ENCODE measurements around the gene STOX2. TPM values are rescaled to one million over a fixed set of nuclear protein-coding genes. Genes with fewer than 3 reads are reported as not detected.

The STOX2 gene
- total and polyA plus RNA-seq, 10 of the 15 experiments (the other 5 are each of a cell fraction or from before 2014, with no cell fraction given), result 0.01 to 1.2 (median 0.18) TPM; not detected in 4

DNA sequence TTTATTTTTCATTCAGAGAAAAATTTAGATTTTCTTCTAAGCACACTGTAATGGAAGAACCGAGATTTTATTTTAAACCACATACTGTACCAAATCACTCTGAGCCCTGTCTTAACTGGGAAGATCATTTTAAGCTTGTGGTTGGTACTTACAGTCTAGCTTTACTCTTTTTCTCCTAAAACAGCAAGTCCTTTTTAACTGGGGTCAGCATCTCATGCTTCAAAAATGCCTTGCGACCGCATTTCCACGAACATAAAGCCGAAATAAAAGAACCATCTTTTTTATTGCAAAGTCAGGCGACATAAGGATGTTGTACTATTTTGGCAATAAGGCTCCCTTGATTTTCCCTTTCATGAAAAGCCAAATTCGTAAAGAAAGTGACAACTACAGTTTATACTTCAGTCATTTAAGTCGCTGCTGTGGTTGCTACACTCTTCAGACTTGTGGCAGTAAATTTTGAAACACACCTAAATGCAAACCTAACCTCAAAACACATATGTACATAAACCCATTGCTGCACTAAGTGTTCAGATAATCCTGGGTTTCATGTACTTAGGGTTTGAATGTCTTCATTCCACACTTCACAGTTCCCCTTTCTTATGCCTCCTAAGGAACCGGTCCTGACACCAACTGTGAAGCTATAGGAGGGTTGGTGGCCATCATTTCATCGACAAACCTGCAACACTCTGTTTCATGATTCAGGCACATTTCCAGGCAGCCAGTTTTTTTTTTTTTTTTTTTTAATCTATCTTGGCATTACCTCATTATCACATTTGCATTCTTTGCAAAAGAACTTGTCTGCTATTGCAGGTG, 3.0 kb downstream of the STOX2 start:
- ChIA-PET CTCF (interaction anchor here (0.6 kb wide), 1 partner anchor 23 kb away, joined by 3 read pairs; no protein-coding TSS in a partner anchor), RAD21 (ENCODE audit: unreplicated experiment) (no interaction called here), SMC1A (ENCODE audit: uncharacterized antibody, unreplicated experiment) (no interaction called here), POLR2A (interaction anchor here (0.6 kb wide), 1 partner anchor 95 kb away, joined by 4 read pairs; no protein-coding TSS in a partner anchor)
- Histone ChIP-seq H3K9me3 (replicated peaks; ENCODE audit: control insufficient read depth, insufficient read depth, low read length) (no peaks in the 10 kb centered on the region), H3K4me3 (no peak overlapping the region), H3K79me2 (ENCODE audit: control insufficient read depth, insufficient read depth, low read length) (no peaks in the 10 kb centered on the region), H3K4me1 (ENCODE audit: control insufficient read depth, insufficient read depth, low read length) (no peaks in the 10 kb centered on the region), H3K36me3 (ENCODE audit: control insufficient read depth in 2 of 2, insufficient read depth in 2 of 2, low read length in 1 of 2) (no peaks in the 10 kb centered on the region), H3K27me3 (replicated peaks in 1 of 2; ENCODE audit: control insufficient read depth in 2 of 2, insufficient read depth in 2 of 2, low read length in 1 of 2) (peaks cover 4 to 12% of the 10 kb centered on the region in 2 experiments), H2AFZ (ENCODE audit: control insufficient read depth, low read depth, low read length) (no peak overlapping the region), H3K27ac (ENCODE audit: control insufficient read depth, insufficient read depth) (no peak overlapping the region), H4K20me1 (ENCODE audit: control insufficient read depth, insufficient read depth) (no peaks in the 10 kb centered on the region), H3K9ac (ENCODE audit: control insufficient read depth, insufficient read depth, low read length) (no peak overlapping the region), H3K4me2 (ENCODE audit: control insufficient read depth, insufficient read depth) (no peak overlapping the region)
- FAIRE-seq (no peak), ATAC-seq (no peak), DNase-seq (ENCODE audit: low read depth, low spot score) (no peak)
- no TSS peak for BruUV-seq (replicated peaks)
- in situ Hi-C loops (cut with MboI), result no loop called here
- intact Hi-C loops (cut with micrococcal nuclease; ENCODE audit: unreplicated experiment), result no loop called here
- 45% methylated on average over 10 of the region's 10 CpGs for WGBS (ENCODE audit: insufficient coverage, insufficient replicate concordance, low lambda C conversion rate, missing lambda C conversion rate)
- TF ChIP-seq, protein P1, sequence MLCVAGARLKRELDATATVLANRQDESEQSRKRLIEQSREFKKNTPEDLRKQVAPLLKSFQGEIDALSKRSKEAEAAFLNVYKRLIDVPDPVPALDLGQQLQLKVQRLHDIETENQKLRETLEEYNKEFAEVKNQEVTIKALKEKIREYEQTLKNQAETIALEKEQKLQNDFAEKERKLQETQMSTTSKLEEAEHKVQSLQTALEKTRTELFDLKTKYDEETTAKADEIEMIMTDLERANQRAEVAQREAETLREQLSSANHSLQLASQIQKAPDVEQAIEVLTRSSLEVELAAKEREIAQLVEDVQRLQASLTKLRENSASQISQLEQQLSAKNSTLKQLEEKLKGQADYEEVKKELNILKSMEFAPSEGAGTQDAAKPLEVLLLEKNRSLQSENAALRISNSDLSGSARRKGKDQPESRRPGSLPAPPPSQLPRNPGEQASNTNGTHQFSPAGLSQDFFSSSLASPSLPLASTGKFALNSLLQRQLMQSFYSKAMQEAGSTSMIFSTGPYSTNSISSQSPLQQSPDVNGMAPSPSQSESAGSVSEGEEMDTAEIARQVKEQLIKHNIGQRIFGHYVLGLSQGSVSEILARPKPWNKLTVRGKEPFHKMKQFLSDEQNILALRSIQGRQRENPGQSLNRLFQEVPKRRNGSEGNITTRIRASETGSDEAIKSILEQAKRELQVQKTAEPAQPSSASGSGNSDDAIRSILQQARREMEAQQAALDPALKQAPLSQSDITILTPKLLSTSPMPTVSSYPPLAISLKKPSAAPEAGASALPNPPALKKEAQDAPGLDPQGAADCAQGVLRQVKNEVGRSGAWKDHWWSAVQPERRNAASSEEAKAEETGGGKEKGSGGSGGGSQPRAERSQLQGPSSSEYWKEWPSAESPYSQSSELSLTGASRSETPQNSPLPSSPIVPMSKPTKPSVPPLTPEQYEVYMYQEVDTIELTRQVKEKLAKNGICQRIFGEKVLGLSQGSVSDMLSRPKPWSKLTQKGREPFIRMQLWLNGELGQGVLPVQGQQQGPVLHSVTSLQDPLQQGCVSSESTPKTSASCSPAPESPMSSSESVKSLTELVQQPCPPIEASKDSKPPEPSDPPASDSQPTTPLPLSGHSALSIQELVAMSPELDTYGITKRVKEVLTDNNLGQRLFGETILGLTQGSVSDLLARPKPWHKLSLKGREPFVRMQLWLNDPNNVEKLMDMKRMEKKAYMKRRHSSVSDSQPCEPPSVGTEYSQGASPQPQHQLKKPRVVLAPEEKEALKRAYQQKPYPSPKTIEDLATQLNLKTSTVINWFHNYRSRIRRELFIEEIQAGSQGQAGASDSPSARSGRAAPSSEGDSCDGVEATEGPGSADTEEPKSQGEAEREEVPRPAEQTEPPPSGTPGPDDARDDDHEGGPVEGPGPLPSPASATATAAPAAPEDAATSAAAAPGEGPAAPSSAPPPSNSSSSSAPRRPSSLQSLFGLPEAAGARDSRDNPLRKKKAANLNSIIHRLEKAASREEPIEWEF (IDR thresholded peaks at IDR 0.05; ENCODE audit: insufficient replicate concordance, low read depth, low read length), result no peak
- TF ChIP-seq RBBP5 (conservative IDR thresholded peaks at IDR 0.05) (no peak), NR2F1 (conservative IDR thresholded peaks at IDR 0.05) (no peak), JUND (IDR thresholded peaks at IDR 0.05; ENCODE audit: low read depth, low read length) (no peak), IRF4 (IDR thresholded peaks at IDR 0.05; ENCODE audit: low read depth, low read length) (no peak), SP1 (IDR thresholded peaks at IDR 0.05; ENCODE audit: low read depth, low read length) (no peak), CREB1 (IDR thresholded peaks at IDR 0.05; ENCODE audit: low read depth) (no peak), POLR2AphosphoS5 (IDR thresholded peaks at IDR 0.05; ENCODE audit: low read length) (no peak), NFYA (IDR thresholded peaks at IDR 0.05; ENCODE audit: borderline replicate concordance, low read depth, low read length) (no peak), NFYB (IDR thresholded peaks at IDR 0.05; ENCODE audit: insufficient read depth, low read depth, low read length) (no peak)
- TF ChIP-seq, protein P2, sequence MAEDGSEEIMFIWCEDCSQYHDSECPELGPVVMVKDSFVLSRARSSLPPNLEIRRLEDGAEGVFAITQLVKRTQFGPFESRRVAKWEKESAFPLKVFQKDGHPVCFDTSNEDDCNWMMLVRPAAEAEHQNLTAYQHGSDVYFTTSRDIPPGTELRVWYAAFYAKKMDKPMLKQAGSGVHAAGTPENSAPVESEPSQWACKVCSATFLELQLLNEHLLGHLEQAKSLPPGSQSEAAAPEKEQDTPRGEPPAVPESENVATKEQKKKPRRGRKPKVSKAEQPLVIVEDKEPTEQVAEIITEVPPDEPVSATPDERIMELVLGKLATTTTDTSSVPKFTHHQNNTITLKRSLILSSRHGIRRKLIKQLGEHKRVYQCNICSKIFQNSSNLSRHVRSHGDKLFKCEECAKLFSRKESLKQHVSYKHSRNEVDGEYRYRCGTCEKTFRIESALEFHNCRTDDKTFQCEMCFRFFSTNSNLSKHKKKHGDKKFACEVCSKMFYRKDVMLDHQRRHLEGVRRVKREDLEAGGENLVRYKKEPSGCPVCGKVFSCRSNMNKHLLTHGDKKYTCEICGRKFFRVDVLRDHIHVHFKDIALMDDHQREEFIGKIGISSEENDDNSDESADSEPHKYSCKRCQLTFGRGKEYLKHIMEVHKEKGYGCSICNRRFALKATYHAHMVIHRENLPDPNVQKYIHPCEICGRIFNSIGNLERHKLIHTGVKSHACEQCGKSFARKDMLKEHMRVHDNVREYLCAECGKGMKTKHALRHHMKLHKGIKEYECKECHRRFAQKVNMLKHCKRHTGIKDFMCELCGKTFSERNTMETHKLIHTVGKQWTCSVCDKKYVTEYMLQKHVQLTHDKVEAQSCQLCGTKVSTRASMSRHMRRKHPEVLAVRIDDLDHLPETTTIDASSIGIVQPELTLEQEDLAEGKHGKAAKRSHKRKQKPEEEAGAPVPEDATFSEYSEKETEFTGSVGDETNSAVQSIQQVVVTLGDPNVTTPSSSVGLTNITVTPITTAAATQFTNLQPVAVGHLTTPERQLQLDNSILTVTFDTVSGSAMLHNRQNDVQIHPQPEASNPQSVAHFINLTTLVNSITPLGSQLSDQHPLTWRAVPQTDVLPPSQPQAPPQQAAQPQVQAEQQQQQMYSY (CRISPR knock-in tag; IDR thresholded peaks at IDR 0.05), result no peak
- TF ChIP-seq, protein P3, sequence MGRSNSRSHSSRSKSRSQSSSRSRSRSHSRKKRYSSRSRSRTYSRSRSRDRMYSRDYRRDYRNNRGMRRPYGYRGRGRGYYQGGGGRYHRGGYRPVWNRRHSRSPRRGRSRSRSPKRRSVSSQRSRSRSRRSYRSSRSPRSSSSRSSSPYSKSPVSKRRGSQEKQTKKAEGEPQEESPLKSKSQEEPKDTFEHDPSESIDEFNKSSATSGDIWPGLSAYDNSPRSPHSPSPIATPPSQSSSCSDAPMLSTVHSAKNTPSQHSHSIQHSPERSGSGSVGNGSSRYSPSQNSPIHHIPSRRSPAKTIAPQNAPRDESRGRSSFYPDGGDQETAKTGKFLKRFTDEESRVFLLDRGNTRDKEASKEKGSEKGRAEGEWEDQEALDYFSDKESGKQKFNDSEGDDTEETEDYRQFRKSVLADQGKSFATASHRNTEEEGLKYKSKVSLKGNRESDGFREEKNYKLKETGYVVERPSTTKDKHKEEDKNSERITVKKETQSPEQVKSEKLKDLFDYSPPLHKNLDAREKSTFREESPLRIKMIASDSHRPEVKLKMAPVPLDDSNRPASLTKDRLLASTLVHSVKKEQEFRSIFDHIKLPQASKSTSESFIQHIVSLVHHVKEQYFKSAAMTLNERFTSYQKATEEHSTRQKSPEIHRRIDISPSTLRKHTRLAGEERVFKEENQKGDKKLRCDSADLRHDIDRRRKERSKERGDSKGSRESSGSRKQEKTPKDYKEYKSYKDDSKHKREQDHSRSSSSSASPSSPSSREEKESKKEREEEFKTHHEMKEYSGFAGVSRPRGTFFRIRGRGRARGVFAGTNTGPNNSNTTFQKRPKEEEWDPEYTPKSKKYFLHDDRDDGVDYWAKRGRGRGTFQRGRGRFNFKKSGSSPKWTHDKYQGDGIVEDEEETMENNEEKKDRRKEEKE (IDR thresholded peaks at IDR 0.05), result no peak

All from GM12878 (cell line).